Ascending aorta (tissue), 2 donors: ENCODE results near the gene CLK4. TPM values are rescaled to one million over a fixed set of nuclear protein-coding genes. Genes with fewer than 3 reads are reported as not detected.

ENCODE experiments used
- DNase-seq, 2 donors: peaks; one replicate each; pipeline ENCODE4 v3.0.0-alpha.2; 2019; ENCODE audit warnings: low spot score in 2 of 2
- H3K27ac ChIP-seq, 2 donors: fragments of 200-600 bp; sonication (generic); one replicate each; pipeline ENCODE4 v1.5.1; 2016 to 2017; ENCODE audit warnings: mild to moderate bottlenecking in 1 of 2
- H3K27me3 ChIP-seq: fragments of 200-600 bp; sonication (generic); one replicate; pipeline ENCODE4 v1.5.1; 2017
- H3K36me3 ChIP-seq, 2 donors: fragments of 200-600 bp; sonication (generic); one replicate each; pipeline ENCODE4 v1.5.1; 2016
- H3K4me1 ChIP-seq, 2 donors: fragments of 200-600 bp; sonication (generic); one replicate each; pipeline ENCODE4 v1.5.1; 2016 to 2017; ENCODE audit warnings: mild to moderate bottlenecking in 1 of 2
- H3K4me3 ChIP-seq, 2 donors: fragments of 200-600 bp; sonication (generic); one replicate each; pipeline ENCODE4 v1.5.1; 2016 to 2017; ENCODE audit warnings: mild to moderate bottlenecking in 1 of 2
- H3K9me3 ChIP-seq, 2 donors: fragments of 200-600 bp; sonication (generic); one replicate each; pipeline ENCODE4 v1.5.1; 2016
- CTCF ChIP-seq, 3 experiments: fragments of 200-600 bp in 2 of 3; fragments of 450-650 bp in 1 of 3; sonication (generic) in 2 of 3; IDR thresholded peaks; one replicate each; pipeline ENCODE4 v1.5.1; 2016 to 2019; ENCODE audit warnings: antibody characterized with exemption in 3 of 3, mild to moderate bottlenecking in 1 of 3, moderate library complexity in 1 of 3
- intact Hi-C: fragments of 100-400 bp; cut with DNase I; formaldehyde crosslinking; loops from one replicate; pipeline ENCODE4 v1.15.1; 2023
- total RNA-seq: library from RNA; depleted of rRNA; stranded (reverse); fragments of >200 nt; gene quantifications from one replicate; pipeline ENCODE4 v1.1.0, GENCODE V29; 2016

Gene CLK4
- total RNA-seq, 1 donor from 2014 or later = 17.6 TPM

- Histone ChIP-seq H3K27ac (no peak overlapping the region), H3K27me3 (no peaks in the 10 kb centered on the region), H3K4me1 (no peaks in the 10 kb centered on the region), H3K4me3 (no peak overlapping the region), H3K36me3 (no peaks in the 10 kb centered on the region), H3K9me3 (peaks cover 0 to 3% of the 10 kb centered on the region in 2 donors)
- DNase-seq = no peak
- TF ChIP-seq CTCF (IDR thresholded peaks at IDR 0.05) = no peak
- intact Hi-C loops = no loop called here
Observed at GRCh38 chr5:178569485-178569884, 57.4 kb downstream of the CLK4 start.

GRCh38 chr5:178564811-178565550, 61.9 kb downstream of the CLK4 start:
- Histone ChIP-seq H3K27ac (no peak overlapping the region), H3K27me3 (no peaks in the 10 kb centered on the region), H3K36me3 (no peaks in the 10 kb centered on the region), H3K9me3 (no peaks in the 10 kb centered on the region), H3K4me1 (no peaks in the 10 kb centered on the region), H3K4me3 (no peak overlapping the region)
- no peak for DNase-seq
- no peak for TF ChIP-seq CTCF (IDR thresholded peaks at IDR 0.05)
- intact Hi-C loops = no loop called here

- Histone ChIP-seq H3K9me3 (no peaks in the 10 kb centered on the region), H3K4me3 (no peak overlapping the region), H3K27ac (no peak overlapping the region), H3K27me3 (no peaks in the 10 kb centered on the region), H3K4me1 (no peaks in the 10 kb centered on the region), H3K36me3 (no peaks in the 10 kb centered on the region)
- no peak for DNase-seq
- intact Hi-C loops = no loop called here
- TF ChIP-seq CTCF (IDR thresholded peaks at IDR 0.05) = no peak
Observed at GRCh38 chr5:178564397-178564796, 62.5 kb downstream of the CLK4 start.

- Histone ChIP-seq H3K9me3 (no peaks in the 10 kb centered on the region), H3K36me3 (no peaks in the 10 kb centered on the region), H3K4me3 (no peak overlapping the region), H3K27ac (no peak overlapping the region), H3K27me3 (no peaks in the 10 kb centered on the region), H3K4me1 (no peaks in the 10 kb centered on the region)
- intact Hi-C loops = no loop called here
- no peak for DNase-seq
- TF ChIP-seq CTCF (IDR thresholded peaks at IDR 0.05) = no peak
Observed at GRCh38 chr5:178563621-178564020, 63.2 kb downstream of the CLK4 start.

- DNase-seq = no peak
- no peak for TF ChIP-seq CTCF (IDR thresholded peaks at IDR 0.05)
- intact Hi-C loops = no loop called here
- no peak overlapping the region for H3K27ac ChIP-seq
- H3K27me3 ChIP-seq = no peaks in the 10 kb centered on the region
- no peaks in the 10 kb centered on the region for H3K9me3 ChIP-seq
- H3K4me3 ChIP-seq = no peak overlapping the region
- H3K4me1 ChIP-seq = no peaks in the 10 kb centered on the region
- no peaks in the 10 kb centered on the region for H3K36me3 ChIP-seq
Observed at GRCh38 chr5:178561746-178562264, 65.0 kb downstream of the CLK4 start.
